Measurements from ENCODE around the gene KCNIP1.

KCNIP1 gene

DNA sequence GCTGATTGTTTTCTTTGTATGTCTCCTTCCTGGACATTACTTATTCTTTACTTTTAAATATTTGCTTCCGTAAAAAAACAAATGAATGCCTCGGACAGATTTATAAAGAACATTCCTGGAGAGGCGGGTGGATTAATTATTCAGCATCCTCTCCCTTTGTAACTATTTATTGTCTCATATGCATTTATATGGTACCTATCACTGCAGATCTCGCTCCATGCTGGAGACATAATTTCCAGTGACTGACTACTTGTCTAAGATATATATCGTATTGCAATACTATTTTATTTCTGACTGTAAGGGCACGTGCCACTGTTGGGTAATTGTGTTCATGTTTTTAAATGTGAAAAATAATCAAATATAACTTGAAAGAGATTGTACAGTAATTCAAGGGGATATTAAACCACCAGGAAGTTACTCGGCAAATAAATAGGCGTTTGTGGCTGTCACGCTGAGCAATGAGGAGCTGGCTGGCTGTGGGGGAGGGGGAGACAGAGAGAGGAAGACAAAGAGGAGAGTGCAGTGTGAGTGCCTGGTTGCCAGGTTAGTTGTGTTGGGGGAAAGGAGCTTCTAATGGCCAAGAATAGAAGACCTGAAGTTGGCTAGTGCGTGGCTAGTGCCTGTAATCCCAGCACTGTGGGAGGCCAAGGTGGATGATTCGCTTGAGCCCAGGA lies 147.9 kb downstream of the KCNIP1 start:
- no peak for DNase-seq

DNA sequence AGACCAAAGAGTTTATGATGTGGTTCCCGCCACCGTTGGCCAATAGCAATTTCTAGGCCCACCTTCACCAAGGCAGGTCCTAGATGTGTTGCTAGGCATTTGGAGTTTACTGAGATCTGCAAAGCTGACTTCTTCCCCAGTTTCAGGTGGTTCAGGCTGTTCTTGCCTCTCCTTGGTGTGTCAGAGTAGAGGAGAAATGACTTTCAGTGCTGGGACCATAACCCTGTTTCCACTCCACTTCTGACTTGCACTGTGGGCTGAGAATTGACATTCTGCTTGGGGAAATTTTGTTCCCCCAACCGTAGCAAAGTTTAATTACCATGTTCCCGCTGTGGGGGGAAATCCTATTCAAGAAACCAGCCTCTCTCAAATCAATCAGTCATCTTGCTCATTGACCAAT lies 151.7 kb downstream of the KCNIP1 start:
- DNase-seq = no peak

- no peak for DNase-seq
Measured at GRCh38 chr5:170655920-170656319, 152.1 kb downstream of the KCNIP1 start.

- no peak for DNase-seq
Measured at GRCh38 chr5:170656346-170656745, 152.5 kb downstream of the KCNIP1 start.

DNA sequence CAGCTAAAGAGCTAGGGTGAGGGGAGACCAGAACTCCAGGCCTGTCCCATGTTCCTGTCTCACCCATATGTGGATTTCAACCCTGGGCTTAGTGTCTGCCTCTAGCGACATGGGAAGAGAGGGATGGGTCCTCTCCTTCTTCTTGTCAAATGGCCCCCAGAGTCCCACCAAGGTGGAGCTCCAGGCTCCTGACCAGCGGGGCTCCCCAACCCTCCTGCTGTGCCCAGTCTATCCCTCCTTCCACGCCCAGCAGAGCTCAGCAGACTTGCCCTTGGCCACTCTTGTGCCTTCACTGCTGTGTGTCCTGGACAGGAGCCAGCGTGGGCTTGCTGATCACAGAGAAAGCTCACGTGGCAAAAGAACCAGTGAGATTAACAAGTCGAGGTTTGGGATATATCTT lies 156.7 kb downstream of the KCNIP1 start:
- DNase-seq = no peak

DNA sequence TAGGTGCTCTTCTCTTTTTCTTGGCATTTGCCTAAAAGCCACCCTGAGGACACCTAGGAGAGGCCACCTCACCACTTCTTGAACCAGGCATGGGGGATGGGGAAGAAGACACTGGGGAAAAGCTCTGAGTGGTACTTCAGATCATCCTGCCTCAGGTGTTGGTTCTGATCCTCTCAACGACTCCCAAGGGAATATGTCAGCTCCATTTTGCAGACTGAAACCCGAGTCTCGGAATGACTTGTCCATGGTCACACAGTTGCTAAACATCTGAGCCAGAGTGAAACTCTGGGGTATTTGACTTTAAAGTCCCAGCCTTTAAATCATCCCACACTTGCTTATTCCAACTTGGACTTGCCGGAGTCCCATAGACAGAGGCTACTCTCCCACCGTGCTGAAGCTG lies 159.1 kb downstream of the KCNIP1 start:
- DNase-seq = no peak

GRCh38 chr5:170678811-170679210 lies 175.0 kb downstream of the KCNIP1 start:
- no peak for DNase-seq

DNA sequence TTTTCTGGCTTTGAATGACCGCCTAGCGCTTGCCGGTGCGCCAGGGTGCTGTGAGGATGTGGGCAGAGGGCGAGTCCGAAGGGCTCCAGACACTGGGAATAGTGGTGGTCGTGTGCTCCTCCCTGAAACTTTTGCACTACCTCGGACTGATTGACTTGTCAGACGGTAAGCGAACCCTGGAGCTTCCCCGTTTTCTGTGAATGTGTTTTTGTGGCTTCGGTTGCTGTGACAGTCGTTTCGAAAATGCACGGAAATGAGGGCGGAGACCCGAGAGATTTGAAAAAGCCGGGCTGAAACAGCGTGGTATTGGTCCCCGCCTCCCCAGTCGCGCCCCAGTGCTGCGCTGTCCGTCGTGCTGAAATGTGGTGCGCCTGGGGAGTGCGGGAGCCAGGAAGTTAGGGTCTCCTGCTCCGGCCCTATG lies 177.2 kb downstream of the KCNIP1 start:
- peak; percentile 65 for DNase-seq

DNA sequence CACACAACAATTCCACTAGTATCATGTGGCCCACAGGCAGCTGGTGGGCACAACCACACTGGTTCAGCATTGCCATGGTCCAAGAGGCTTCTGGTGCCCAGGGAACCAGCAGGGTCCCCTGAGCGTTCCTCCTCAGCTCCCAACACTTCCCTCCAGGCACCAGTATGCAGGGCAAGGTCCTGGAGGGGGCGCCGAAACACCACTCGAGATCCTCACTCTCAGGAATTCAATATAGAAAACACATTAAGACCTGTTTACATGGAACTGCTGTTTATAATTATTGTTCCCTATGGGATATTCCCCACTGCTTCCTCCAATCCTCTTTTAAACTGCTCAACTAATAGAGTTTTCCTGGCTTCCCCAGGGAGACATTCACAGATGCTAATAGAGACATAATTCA lies 187.8 kb downstream of the KCNIP1 start:
- DNase-seq = no peak

DNA sequence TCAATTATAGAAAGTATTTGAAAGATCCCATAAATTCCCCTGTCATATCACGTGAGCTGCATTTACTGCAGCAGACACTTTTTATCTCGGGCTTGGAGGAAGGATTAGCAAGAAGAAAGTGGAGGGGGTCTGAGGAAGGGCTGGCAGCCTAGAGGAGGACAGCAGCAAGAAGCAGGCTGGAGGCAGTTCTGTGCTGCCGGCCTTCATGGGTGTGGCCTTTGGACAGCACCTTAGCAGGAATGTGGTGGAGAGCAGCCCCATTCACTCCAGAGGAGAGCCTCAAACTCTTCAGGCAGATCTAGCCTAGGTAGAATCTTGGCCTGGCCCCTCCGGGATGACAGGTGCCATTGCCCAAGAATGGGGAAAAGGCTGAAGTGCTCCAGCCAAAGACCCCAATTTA lies 189.9 kb downstream of the KCNIP1 start:
- no peak for DNase-seq

DNA sequence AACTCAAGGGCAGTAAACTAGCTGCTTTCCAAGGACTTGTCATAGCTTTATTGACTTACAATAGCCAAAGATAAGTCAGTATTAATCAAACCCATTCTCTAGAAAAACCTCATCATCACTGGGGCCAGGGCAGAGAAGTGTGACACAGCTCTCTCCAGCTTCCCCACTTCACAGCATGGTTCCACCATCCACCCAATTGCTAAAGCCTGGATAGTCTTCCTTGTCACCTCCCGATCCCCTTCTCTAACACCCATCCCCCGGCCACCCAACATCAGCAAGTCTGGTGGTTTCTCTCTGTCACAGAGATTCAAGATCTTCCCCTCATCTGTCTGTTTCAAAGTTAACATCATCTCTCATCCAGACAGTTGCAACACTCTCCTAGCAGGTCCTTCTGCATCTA lies 191.1 kb downstream of the KCNIP1 start:
- no peak for DNase-seq

GRCh38 chr5:170697031-170697430 lies 193.2 kb downstream of the KCNIP1 start:
- no peak for DNase-seq

GRCh38 chr5:170700503-170700902 lies 196.7 kb downstream of the KCNIP1 start:
- no peak for DNase-seq

- DNase-seq = no peak
Measured at GRCh38 chr5:170701334-170701733, 197.5 kb downstream of the KCNIP1 start.

DNA sequence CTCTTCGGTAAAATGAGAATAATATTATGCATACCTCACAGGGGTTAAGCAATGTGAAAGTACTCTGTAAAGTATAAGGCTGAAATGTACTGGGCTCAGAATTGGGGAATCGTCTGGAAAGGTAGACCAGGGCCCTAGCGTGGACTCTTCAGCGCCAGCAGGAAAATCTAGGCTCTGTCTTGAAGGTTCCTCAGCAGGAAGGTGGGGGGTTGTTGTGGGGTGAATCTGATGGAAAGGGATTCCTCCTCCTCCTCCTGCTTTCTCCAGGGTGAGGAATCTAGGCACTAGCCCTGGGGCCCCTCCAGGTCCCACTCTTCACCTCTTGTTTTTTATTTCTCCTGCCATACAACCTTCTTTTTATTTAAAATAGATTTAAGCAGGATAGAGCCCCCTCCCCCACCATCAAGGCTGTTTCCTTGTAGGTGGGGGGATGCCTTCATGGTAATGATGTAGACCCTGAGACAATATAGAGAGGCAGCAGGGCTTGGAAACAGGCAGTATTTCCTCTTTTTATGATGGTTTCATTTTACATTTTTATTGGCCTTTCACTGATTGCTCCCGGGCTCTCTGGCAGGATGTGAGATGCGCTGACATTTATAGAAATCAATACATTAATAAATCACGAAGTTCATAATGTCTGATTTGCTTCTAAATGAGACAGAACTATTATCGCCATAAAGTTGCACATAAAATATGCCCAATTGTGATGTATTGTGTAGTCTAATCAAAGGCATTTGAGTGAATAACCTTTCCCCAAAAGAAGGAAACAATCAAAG lies 200.8 kb downstream of the KCNIP1 start:
- DNase-seq = no peak

DNA sequence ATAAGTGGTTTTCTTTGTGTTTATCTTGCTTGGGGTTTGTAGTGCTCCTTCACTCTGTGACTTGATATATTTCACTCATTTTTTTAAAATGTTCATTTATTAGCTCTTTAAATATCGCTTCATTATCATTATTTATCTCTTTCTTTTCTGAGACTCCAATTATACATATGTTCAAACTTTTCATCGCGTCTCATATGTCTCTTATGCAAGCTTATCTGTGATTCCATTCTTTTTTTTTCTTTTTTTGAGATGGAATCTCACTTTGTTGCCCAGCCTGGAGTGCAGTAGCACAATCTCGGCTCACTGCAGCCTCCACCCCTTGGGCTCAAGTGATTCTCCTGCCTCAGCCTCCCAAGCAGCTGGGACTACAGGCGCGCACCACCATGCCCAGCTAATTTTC lies 205.8 kb downstream of the KCNIP1 start:
- DNase-seq = no peak

DNA sequence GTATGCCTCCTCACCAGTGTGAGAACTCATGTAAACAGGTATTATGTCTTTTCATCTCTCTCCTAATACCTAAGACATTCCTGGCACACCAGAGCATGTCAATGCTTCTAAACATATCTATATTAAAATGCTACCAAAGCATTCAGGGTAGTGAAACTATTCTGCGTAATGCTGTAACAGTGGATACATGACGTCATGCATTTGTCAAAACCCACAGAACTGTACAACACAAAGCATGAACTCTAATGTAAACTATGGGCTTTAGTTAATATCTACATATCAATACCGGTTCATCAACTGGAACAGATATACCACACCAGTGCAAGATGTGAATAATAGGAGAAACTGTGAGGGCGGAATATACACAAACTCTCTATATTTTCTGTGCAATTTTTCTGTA lies 207.5 kb downstream of the KCNIP1 start:
- no peak for DNase-seq

DNA sequence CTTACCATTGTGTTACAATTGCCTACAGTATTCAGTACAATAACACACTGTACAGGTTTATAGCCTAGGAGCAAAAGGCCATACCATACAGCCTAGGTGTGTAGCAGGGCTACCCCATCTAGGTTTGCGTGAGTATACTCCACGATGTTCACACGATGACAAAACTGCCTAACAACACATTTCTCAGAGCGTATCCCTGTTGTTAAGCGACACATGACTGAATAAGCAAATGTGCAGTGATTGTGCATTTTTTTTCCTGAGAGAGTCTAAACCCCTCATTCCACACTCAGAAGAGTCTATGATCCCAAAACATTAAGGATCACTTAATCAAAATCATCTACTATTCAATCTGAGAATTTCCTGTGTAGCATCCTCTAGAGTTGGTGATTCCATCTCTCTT lies 211.3 kb downstream of the KCNIP1 start:
- no peak for DNase-seq

DNA sequence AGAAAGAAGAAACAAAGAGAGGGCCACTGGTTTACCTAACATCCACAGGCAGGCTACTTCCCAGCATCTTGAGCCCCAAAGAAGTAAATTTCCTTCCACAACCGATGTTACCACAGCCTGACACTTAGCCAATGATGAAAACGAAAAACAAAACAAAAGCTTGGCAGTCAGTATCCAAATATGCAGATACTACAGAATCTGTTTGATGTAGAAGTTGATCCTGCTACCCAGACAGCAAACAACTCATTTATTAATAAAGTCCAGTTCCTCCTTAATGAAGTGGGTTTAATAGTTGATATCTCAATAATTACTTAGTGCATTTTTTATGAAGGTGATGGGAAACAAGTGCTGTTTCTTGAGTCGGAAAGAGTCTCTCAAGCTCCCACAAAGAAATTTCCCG lies 212.6 kb downstream of the KCNIP1 start:
- no peak for DNase-seq

DNA sequence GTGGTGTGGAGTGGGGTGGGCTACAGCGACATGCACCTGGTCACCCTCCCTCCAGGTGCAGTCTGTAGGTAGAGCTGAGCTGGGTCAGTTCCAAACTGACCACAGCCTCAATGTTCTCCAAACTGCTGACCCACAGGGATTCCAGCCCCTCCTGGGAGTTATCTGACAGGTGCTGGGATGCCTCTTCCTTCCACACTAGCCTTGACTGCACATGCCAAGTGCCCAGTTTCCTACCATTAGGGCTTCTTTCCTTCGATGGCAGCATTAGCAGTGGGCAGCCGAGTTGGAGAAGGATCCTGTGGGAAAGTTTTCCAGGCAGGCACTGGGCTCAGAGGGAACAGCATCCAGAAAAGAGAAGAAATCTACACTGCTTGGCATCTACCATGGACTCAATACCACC lies 215.7 kb downstream of the KCNIP1 start:
- no peak for DNase-seq

DNA sequence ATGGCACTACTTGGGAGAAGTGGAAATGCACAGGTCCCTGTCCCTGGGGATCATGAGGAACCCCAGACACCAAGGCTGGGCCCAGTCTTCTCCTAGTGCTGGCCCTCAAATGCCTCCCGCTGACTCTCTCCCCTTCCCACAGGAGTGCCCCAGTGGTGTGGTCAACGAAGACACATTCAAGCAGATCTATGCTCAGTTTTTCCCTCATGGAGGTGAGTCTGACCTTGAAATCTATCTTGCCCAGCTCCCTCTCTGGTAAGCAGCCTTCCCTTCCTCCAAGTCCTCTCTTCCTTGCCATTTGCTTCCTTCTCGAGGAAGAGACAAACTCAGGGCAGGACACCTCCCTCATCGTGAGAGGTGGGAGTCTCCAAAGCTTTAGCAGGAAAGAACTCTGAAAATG lies 216.4 kb downstream of the KCNIP1 start:
- no peak for DNase-seq

GRCh38 chr5:170720984-170721383 lies 217.2 kb downstream of the KCNIP1 start:
- no peak for DNase-seq

GRCh38 chr5:170721681-170722080 lies 217.9 kb downstream of the KCNIP1 start:
- DNase-seq = no peak

- no peak for DNase-seq
Measured at GRCh38 chr5:170722316-170722715, 218.5 kb downstream of the KCNIP1 start.

- DNase-seq = peak; percentile 8
Measured at GRCh38 chr5:170731052-170731451, 227.2 kb downstream of the KCNIP1 start.

Data from activated CD4-positive, alpha-beta T cell treated with anti-CD3 and anti-CD28 coated beads, Interleukin-2, amount 50 U/mL, for 16 hours (primary cell).